Uterus (tissue), 2 donors: ENCODE results near the gene SOX30.
"Not testable (repeated sequence)": the region's sequence is repeated elsewhere in the genome, so short reads cannot be mapped to it uniquely, and the experiment has no call there.

Experiments
- POLR2A ChIP-seq, 2 donors: fragments of 450-650 bp; IDR thresholded peaks; one replicate each; pipeline ENCODE4 v1.6.1; 2016; ENCODE audit warnings: antibody characterized with exemption in 2 of 2, mild to moderate bottlenecking in 1 of 2, moderate library complexity in 1 of 2
- TF ChIP-seq, protein P1 (sequence below), 4 experiments: fragments of 200-600 bp in 2 of 4; fragments of 450-650 bp in 2 of 4; sonication (generic) in 2 of 4; IDR thresholded peaks; one replicate each; pipeline ENCODE4 v1.5.1; 2016 to 2019; ENCODE audit warnings: antibody characterized with exemption in 4 of 4, mild to moderate bottlenecking in 2 of 4, moderate library complexity in 1 of 4

DNA sequence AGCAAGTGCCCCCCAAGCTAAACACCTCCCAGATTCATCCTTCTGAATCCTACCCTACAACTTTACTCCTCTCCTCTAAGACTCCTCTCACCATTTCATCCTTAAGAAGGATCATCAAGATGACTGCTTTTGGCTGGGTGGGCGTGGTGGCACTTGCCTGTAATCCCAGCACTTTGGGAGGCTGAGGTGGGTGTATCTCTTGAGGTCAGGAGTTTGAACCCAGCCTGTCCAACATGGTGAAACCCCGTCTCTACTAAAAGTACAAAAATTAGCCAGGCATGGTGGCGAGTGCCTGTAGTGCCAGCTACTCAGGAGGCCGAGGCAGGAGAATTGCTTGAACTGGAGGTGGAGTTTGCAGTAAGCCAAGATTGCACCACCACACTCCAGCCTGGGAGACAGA is 22.1 kb upstream of the SOX30 start:
- TF ChIP-seq, protein P1, sequence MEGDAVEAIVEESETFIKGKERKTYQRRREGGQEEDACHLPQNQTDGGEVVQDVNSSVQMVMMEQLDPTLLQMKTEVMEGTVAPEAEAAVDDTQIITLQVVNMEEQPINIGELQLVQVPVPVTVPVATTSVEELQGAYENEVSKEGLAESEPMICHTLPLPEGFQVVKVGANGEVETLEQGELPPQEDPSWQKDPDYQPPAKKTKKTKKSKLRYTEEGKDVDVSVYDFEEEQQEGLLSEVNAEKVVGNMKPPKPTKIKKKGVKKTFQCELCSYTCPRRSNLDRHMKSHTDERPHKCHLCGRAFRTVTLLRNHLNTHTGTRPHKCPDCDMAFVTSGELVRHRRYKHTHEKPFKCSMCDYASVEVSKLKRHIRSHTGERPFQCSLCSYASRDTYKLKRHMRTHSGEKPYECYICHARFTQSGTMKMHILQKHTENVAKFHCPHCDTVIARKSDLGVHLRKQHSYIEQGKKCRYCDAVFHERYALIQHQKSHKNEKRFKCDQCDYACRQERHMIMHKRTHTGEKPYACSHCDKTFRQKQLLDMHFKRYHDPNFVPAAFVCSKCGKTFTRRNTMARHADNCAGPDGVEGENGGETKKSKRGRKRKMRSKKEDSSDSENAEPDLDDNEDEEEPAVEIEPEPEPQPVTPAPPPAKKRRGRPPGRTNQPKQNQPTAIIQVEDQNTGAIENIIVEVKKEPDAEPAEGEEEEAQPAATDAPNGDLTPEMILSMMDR (IDR thresholded peaks at IDR 0.05): not testable (repeated sequence)
- TF ChIP-seq POLR2A (IDR thresholded peaks at IDR 0.05): not testable (repeated sequence)
